ENCODE data around the gene PAIP2.

Gene PAIP2

DNA sequence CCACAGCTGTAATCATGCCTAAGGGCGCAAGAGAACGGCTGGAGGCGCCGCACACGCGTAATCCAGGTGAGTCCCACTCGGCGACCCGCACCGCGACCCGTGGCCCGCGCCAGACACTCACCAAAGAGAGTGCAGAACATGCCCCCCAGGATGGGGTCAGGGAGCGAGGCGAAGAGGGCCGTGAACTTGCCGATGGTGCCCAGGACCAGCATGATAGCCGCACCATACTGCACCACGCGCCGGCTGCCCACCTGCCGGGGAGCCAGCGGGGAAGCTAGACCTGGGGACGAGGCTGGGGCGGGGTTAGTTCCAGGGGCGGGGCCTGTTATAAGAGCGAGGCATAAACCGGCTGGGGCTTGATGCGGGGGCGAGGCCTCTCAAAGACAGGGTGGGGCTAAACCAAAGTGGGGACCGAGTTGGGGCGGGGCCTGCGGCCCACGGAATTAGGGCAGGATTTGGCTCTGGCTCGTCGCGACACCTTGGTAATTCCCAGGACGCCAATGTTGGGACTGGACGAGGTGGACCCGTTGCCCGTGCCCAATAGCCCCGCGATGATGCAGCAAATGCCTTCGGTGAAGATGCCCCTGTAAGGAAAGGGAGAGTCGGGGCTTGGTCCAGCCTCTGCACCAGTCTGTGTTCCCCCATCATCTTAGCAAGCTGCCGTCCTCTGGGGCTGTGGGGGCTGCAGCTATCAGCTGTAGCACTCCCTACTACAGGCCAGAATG lies 36.6 kb downstream of the PAIP2 start:
- peaks cover 1% of the 10 kb centered on the region for H3K4me1 ChIP-seq (ENCODE audit: low read depth, poor library complexity, severe bottlenecking)
- no peak overlapping the region for H3K9ac ChIP-seq
- H4K20me1 ChIP-seq (ENCODE audit: insufficient read depth): no peaks in the 10 kb centered on the region
- no peak overlapping the region for H2AFZ ChIP-seq (ENCODE audit: low read depth)
- TF ChIP-seq, protein P1, sequence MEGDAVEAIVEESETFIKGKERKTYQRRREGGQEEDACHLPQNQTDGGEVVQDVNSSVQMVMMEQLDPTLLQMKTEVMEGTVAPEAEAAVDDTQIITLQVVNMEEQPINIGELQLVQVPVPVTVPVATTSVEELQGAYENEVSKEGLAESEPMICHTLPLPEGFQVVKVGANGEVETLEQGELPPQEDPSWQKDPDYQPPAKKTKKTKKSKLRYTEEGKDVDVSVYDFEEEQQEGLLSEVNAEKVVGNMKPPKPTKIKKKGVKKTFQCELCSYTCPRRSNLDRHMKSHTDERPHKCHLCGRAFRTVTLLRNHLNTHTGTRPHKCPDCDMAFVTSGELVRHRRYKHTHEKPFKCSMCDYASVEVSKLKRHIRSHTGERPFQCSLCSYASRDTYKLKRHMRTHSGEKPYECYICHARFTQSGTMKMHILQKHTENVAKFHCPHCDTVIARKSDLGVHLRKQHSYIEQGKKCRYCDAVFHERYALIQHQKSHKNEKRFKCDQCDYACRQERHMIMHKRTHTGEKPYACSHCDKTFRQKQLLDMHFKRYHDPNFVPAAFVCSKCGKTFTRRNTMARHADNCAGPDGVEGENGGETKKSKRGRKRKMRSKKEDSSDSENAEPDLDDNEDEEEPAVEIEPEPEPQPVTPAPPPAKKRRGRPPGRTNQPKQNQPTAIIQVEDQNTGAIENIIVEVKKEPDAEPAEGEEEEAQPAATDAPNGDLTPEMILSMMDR (conservative IDR thresholded peaks at IDR 0.05; ENCODE audit: low read depth, low read length): no peak
- H3K36me3 ChIP-seq (ENCODE audit: insufficient read depth): no peaks in the 10 kb centered on the region
- H3K4me2 ChIP-seq: no peak overlapping the region
- no peaks in the 10 kb centered on the region for H3K27me3 ChIP-seq (ENCODE audit: insufficient read depth, low read depth)
- no peak overlapping the region for H3K27ac ChIP-seq
- H3K79me2 ChIP-seq (ENCODE audit: insufficient read depth, low read depth): no peaks in the 10 kb centered on the region
- no peak overlapping the region for H3K4me3 ChIP-seq (IDR thresholded peaks at IDR 0.05; ENCODE audit: insufficient read depth, low read depth, low read length)

DNA sequence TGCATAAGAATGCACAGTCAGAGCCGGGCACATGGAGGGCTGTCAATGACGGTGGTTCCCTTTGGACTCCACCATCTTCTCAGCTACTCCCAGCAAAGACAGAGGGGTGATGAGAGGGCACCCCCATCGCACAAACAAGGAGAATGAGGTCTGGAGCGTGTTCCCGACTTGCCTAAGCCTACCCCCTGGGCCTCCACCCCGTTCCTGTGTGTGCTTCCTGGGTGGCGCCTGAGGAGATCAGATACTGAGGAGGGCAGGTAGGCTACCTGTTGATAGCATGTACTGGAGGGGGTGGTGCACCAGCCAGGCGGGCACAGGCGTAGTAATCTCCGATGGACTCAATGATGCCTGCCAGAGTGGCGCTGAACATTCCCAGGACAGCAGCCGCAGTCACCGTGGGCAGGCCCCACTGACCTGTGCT lies 37.3 kb downstream of the PAIP2 start:
- no peak overlapping the region for H3K4me3 ChIP-seq (IDR thresholded peaks at IDR 0.05; ENCODE audit: insufficient read depth, low read depth, low read length)
- no peak overlapping the region for H2AFZ ChIP-seq (ENCODE audit: low read depth)
- H3K4me1 ChIP-seq (ENCODE audit: low read depth, poor library complexity, severe bottlenecking): peaks cover 8% of the 10 kb centered on the region
- no peak overlapping the region for H3K27ac ChIP-seq
- no peak overlapping the region for H3K9ac ChIP-seq
- H3K4me2 ChIP-seq: no peak overlapping the region
- no peaks in the 10 kb centered on the region for H3K79me2 ChIP-seq (ENCODE audit: insufficient read depth, low read depth)
- H3K27me3 ChIP-seq (ENCODE audit: insufficient read depth, low read depth): no peaks in the 10 kb centered on the region
- H3K36me3 ChIP-seq (ENCODE audit: insufficient read depth): no peaks in the 10 kb centered on the region
- H4K20me1 ChIP-seq (ENCODE audit: insufficient read depth): no peaks in the 10 kb centered on the region
- TF ChIP-seq, protein P1 (conservative IDR thresholded peaks at IDR 0.05; ENCODE audit: low read depth, low read length): no peak

DNA sequence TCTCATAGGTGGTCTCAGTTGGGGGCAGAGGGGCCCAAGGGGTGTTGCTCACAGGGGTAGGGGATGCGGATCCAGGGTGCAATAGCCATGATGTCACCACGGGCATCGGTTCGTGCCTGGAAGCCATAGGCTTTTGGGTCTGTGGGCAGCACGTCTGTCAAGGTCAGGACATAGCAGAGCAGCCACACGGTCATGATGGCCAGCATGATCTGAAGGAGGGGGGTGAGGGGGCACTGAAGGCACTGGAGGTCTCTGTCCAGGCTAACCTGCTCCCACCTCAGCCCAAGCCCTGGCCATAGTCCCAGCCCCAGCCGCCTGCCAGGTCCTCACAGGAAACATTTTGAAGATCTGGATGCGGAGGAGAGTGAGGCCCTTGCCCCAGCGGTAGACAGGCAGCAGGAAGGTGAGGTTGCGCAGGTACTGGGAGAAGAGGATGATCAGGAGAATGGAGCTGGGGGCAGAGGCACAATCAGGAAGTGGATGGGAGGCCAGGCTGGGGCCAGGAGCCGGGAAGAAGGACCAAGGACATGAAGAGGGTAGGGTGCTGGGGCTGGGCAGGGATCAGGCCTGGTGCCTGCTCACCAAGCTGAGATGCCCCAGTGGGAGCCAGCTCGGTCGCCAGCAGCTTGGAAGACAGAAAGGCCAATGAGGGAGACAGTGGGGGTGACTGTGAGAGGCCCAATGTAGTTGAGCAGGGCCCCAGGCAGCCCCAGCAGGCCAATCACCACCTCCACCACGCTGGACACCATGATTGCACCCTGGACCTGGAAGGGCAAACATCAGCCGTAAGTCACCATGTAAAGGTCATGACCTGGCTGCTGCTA lies 38.2 kb downstream of the PAIP2 start:
- Histone ChIP-seq H3K4me3 (IDR thresholded peaks at IDR 0.05; ENCODE audit: insufficient read depth, low read depth, low read length) (no peak overlapping the region), H4K20me1 (ENCODE audit: insufficient read depth) (no peaks in the 10 kb centered on the region), H2AFZ (ENCODE audit: low read depth) (no peak overlapping the region), H3K4me1 (ENCODE audit: low read depth, poor library complexity, severe bottlenecking) (peaks cover 17% of the 10 kb centered on the region), H3K27me3 (ENCODE audit: insufficient read depth, low read depth) (no peaks in the 10 kb centered on the region), H3K4me2 (no peak overlapping the region), H3K9ac (no peak overlapping the region), H3K27ac (no peak overlapping the region), H3K36me3 (ENCODE audit: insufficient read depth) (no peaks in the 10 kb centered on the region), H3K79me2 (ENCODE audit: insufficient read depth, low read depth) (no peaks in the 10 kb centered on the region)
- TF ChIP-seq, protein P1 (conservative IDR thresholded peaks at IDR 0.05; ENCODE audit: low read depth, low read length): no peak

DNA sequence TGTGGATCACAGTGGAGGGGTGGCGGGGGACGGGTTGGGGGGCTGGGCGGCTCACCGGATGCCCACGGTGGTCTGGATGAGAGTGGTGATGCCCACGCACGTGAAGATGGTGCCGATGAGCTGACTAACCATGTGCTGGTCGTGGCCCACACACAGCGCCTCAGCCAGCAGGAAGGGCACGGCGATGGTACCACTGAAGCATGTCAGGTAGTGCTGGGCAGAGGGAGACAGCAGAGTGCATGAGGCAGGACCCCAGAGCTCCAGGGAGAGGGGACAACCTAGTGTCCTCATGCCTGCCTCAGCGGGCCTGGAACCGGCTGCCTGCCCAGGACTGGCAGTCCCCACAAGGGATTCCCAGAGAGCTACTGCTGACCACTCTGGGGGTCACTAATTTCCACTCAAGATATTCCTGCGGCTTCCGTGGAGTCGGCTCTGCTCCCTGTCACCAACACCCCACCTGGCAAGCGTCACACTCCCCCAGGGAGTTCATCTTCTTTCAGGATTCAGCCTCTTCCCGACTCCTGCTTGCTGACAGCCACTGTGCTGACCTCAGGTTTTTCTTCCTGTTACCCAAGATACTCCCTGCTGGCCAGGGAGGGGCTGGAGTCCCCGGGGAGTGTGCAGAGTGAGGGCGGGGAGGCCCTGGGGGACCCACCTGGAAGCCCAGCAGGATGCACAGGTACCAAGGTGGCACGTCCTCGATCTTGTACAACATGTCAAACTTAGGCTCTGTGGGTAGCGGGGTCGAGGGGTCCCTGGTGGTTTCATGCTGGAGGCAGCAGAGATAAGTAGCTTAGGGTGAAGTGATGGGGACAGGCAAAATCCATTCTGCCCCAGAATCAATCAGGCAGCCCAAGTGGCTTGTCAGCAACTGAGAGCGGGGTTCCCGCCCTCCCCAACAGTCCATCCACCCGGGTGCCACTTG lies 40.4 kb downstream of the PAIP2 start:
- 0 out of 2 replicates have a peak, but pooled peaks cover 5% of the 10 kb centered on the region for H3K79me2 ChIP-seq (ENCODE audit: insufficient read depth, low read depth)
- no peak overlapping the region for H2AFZ ChIP-seq (ENCODE audit: low read depth)
- no peaks in the 10 kb centered on the region for H3K27me3 ChIP-seq (ENCODE audit: insufficient read depth, low read depth)
- no peaks in the 10 kb centered on the region for H3K36me3 ChIP-seq (ENCODE audit: insufficient read depth)
- H3K9ac ChIP-seq: no peak overlapping the region
- H3K27ac ChIP-seq: no peak overlapping the region
- H3K4me3 ChIP-seq (IDR thresholded peaks at IDR 0.05; ENCODE audit: insufficient read depth, low read depth, low read length): no peak overlapping the region
- peaks cover 40% of the 10 kb centered on the region for H3K4me1 ChIP-seq (ENCODE audit: low read depth, poor library complexity, severe bottlenecking)
- H3K4me2 ChIP-seq: no peak overlapping the region
- TF ChIP-seq, protein P1 (conservative IDR thresholded peaks at IDR 0.05; ENCODE audit: low read depth, low read length): no peak
- no peaks in the 10 kb centered on the region for H4K20me1 ChIP-seq (ENCODE audit: insufficient read depth)

Measured in KMS-11 (cell line).